Measurements from ENCODE around the gene BZW2.

Gene BZW2

DNA sequence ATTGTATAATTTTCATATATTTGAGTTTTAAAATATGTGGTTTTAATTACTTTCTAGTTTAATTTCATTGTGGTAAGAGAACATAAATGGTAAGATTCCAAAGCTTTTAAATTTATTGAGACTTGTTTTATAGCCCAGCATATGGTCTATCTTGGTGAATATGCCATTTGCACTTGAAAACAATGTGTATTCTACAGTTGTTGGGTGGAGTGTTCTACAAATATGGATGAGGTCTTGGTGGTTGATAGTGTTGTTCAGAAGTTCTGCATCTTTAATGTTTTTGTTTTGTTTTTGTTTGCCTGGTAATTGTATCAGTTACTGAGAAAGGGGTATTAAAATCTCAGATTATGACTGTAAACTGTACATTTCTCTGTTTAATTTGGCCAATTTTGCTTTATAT lies 69.9 kb downstream of the BZW2 start:
- no peak for DNase-seq (ENCODE audit: low read depth in 2 of 2)

GRCh38 chr7:16718111-16718656 lies 72.2 kb downstream of the BZW2 start:
- DNase-seq (ENCODE audit: low read depth in 2 of 2): no peak

DNA sequence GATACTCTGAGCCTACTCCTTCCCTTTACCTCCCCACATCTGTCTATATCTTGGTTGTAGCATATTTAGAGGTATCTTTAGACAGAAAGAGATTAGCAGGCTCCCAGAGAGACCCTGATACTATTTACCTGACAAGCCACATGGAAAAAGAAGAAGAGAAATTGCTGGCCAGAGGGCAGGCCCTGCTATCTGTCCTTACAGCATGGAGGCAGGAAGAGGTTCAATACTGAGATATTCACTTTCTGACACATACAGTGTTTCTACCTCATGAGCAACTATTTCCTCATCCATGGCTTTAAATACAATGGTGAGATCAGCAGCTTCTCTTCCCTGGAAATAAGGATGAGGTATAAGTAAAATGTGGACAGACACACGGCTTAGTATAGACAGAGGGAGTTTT lies 73.7 kb downstream of the BZW2 start:
- no peak for DNase-seq (ENCODE audit: low read depth in 2 of 2)

DNA sequence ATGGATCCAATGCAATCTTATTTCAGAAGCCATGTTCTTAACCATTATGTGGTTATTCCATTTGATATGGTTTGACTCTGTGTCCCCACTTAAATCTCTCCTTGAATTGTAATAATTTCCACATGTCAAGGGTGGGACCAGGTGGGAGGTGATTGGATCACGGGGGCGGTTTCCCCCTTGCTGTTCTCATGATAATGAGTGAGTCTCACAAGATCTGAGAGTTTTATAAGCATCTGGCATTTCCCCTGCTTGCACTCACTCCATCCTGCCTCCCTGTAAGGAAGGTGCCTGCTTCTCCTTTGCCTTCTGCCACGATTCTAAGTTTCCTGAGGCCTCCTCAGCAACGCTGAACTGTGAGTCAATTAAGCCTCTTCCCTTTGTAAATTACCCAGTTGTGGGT lies 75.6 kb downstream of the BZW2 start:
- no peak for DNase-seq (ENCODE audit: low read depth in 2 of 2)

- no peak for DNase-seq (ENCODE audit: low read depth in 2 of 2)
Measured at GRCh38 chr7:16724344-16724743, 78.4 kb downstream of the BZW2 start.

- no peak for DNase-seq (ENCODE audit: low read depth in 2 of 2)
Measured at GRCh38 chr7:16726189-16726588, 80.2 kb downstream of the BZW2 start.

DNA sequence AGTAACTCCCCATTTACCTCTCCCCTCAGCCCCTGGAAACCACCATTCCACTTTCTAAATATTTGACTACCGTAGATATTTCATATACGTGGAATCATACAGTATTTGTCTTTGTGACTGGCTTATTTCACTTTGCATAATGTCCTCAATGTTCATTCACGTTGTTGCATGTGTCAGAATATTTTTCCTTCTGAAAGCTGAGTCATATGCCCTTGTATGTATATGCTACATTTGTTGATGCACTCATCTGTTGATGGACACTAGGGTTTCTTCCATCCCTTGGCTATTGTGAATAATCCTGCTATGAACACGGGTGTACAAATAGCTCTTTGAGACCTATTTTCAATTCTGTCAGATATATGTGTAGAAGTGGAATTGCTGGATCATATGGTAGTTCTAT lies 81.8 kb downstream of the BZW2 start:
- DNase-seq (ENCODE audit: low read depth in 2 of 2): no peak

- DNase-seq (ENCODE audit: low read depth in 2 of 2): no peak
Measured at GRCh38 chr7:16728811-16729210, 82.8 kb downstream of the BZW2 start.

DNA sequence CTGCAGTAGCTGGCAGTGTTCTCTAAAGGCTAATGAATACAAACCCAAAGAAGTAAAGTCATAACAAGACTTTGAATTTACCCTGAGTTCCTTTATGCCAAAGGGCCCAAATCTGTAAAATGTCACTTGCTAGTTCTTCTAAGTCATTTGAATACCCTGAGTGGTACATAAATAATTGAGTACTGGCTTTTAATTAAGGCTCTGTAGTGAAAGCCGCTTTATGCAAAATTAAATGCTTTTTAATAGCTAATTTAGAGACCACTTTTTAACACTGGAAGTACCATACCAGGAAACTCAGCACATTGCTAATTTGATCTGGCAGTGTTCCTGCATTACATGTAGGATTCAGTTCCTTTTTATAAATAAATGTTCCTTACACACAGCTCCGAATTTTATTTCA lies 83.6 kb downstream of the BZW2 start:
- DNase-seq (ENCODE audit: low read depth in 2 of 2): no peak

DNA sequence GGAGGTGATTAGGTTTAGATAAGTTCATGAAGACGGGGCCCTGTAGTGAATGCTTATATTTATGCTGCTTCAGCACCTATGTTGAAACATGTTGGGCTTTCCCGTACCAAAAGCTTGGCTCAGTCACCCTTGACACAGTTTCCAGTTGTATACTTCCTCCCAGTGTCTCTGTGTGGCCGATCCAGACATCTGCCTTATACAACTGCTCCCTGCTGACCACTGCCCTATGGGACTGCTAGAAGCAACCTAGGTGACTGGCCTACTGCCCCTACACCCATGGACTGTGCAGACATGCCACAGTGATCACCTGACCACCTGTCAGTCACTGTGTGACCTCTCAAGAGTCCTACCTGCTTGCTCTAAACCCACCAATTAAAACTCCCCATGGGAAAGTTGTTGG lies 85.0 kb downstream of the BZW2 start:
- DNase-seq (ENCODE audit: low read depth in 2 of 2): no peak

DNA sequence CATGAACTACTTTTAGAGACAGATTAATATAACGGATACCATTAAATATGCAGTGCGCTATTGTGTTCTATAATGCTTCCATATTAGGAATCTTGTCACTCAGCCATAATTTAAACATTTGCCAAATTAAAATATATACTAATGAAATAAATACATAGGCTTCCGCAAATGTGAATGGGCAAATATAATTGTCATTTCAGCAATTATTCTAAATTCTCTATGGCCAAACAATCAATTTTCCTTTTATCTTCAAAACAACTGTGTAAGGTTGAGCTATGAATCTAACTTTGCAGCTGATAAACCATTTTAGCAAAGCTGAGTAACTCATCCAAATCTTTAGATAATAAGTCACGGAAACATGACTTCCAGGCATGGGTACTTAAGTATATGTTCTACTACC lies 86.8 kb downstream of the BZW2 start:
- DNase-seq (ENCODE audit: low read depth in 2 of 2): no peak

DNA sequence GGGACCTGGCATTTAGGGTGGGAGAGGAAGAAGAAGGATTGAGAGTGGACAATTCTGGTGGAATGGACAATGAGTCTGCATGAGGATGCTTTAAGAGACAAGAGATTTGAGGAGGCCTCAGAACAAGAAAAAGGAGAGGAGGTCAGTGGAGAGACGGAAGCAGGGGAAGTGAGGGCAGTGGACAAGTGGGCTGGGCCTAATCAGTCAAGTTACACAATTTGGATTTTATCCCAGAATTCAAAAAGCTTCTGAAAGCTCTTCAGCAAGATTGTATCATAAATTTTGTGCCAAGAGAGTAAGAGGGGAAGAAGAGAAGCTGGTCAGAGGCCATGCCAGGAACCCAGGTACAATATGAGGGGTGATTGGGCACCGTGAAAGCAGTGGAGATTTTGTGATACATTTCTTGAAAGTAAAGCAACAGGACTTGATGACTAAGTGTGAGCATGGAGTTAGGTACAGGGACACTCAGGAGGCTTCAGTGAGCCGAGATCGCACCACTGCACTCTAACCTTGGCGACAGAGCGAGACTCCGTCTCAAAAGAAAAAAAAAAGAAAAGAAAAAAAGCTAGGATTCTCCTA lies 88.3 kb downstream of the BZW2 start:
- no peak for DNase-seq (ENCODE audit: low read depth in 2 of 2)

DNA sequence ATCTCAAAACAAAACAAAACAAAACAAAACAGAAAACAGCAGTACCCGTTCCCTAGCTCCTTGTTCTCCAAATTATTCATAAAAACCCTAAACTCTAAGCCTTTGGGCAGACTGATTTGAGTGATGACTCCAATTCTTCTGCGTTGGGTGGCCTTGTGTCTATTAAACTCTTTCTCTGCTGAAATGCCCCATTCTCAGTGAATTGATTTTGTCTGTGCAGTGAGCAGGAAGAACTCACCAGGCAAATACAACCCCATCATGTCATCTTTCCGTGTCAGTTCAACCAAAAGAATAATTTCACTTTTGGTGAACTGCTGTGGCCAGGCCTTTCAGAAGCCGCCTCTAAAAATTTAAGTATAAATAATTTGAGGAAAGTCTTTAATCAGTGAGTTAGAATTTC lies 89.0 kb downstream of the BZW2 start:
- no peak for DNase-seq (ENCODE audit: low read depth in 2 of 2)

- DNase-seq (ENCODE audit: low read depth in 2 of 2): no peak
Measured at GRCh38 chr7:16738011-16738688, 92.2 kb downstream of the BZW2 start.

DNA sequence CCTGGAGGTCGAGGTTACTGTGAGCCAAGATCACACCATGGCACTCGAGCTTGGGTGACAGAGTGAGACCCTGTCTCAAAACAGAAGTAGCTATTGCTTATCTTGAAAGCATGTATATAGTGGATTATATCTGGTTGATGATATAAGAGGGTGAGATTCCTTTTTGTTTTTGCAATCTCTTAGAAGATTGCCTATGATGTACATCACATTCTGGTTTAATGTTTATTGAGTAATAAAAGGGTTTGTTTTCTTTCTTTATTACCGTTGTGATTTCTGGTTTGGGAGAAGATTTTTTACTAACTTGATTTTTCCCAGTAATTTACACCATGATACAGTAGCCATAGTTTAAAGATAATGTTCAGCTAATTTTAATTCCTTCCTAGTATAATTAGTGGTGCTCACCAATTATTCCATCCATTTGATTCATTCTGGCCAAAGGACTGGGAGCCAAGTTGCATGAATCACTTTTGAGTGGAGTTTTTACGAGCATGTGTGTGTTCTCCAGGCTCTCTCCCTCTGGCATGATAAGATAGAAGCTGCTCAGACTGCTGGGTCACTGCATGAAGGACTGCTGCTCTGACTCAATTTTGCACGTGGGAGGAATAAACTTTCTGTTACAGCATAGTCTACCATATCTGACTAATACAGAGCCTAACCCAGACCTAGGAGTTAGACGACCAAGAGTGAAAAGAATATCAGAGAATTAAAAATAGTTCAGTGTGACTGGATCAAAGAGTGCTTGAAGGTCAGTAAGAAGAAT lies 94.1 kb downstream of the BZW2 start:
- no peak for DNase-seq (ENCODE audit: low read depth in 2 of 2)

DNA sequence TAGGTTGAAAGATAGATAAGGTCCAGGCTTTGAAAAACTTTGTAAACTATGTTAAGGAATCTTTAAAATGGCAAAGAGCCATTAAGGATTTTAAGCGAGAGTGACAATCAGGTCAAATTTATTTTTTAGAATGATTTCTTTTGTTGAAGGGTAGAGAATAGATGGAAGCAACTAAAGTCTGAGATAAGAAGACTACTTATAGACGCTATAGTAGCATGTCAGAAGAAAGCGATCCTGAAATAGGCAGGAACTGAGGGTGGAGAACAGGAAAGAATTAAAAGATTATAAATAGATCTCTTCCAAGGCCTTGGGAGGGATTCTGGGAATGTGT lies 94.6 kb downstream of the BZW2 start:
- no peak for DNase-seq (ENCODE audit: low read depth in 2 of 2)

DNA sequence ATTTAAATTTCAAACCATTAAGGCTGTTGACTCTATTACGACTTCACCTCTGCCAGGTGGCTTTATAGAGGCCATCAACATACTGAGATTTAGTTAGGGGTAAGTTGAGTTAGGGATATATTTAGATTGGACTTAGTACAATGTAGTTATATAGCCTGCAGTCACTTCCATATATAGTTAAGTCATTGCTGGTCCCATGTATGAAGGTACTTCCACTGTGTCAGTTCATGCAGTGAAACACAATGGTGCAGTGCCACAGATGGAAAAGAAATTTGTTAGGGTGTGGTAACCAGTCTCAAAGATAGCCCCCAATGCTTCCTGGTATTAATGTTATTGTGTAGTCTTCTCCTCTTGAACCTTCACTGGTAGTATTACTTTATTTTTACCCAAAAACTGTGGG lies 95.0 kb downstream of the BZW2 start:
- DNase-seq (ENCODE audit: low read depth in 2 of 2): no peak

DNA sequence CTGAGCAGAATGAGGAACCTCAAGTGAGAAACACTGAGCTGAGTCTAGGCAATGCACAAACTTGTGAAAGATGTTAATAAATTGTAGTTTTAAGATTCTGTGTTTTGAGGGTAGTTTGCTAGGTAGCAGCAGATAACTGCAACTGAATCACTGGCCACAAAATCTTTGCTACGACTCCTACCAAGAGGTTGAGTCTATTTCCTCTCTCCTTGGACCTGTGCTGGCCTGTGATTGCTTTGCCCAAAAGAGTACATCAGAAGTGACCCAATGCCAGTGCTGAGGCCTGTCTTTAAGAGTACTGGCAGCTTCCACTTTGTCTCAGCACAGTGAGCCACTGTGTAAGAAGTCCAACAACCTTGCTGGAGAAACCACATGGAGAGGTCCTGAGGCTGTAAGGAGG lies 95.7 kb downstream of the BZW2 start:
- no peak for DNase-seq (ENCODE audit: low read depth in 2 of 2)

- DNase-seq (ENCODE audit: low read depth in 2 of 2): no peak
Measured at GRCh38 chr7:16742547-16742946, 96.6 kb downstream of the BZW2 start.

- no peak for DNase-seq (ENCODE audit: low read depth in 2 of 2)
Measured at GRCh38 chr7:16743236-16743635, 97.3 kb downstream of the BZW2 start.

- no peak for DNase-seq (ENCODE audit: low read depth in 2 of 2)
Measured at GRCh38 chr7:16744518-16745250, 98.7 kb downstream of the BZW2 start.

GRCh38 chr7:16745645-16746044 lies 99.7 kb downstream of the BZW2 start:
- DNase-seq (ENCODE audit: low read depth in 2 of 2): no peak
